HepG2 (cell line): ENCODE results near the gene ZNF578. TPM values are rescaled to one million over a fixed set of nuclear protein-coding genes. Genes with fewer than 3 reads are reported as not detected.

Experiments used
- CHD2 ChIP-seq: IDR thresholded peaks from 2 replicates; pipeline ENCODE4 v1.6.1; 2011; ENCODE audit warnings: low read depth, low read length, improper control_type of control experiment
- CHD4 ChIP-seq: fragments of 200-600 bp; sonication (generic); IDR thresholded peaks from 2 replicates; pipeline ENCODE4 v1.7.0; 2017; ENCODE audit warnings: mild to moderate bottlenecking, low read length, borderline replicate concordance
- ELF4 ChIP-seq: sonication (generic); formaldehyde crosslinking; IDR thresholded peaks from 2 replicates; pipeline ENCODE4 v1.5.0; 2020; ENCODE audit warnings: missing genetic modification reagents, mild to moderate bottlenecking, moderate library complexity, borderline replicate concordance
- GABPB1 ChIP-seq: IDR thresholded peaks from 2 replicates; pipeline ENCODE4 v1.6.1; 2016; ENCODE audit warnings: mild to moderate bottlenecking, missing genetic modification reagents, moderate library complexity, missing compliant biosample characterization
- GLI4 ChIP-seq: sonication (generic); formaldehyde crosslinking; IDR thresholded peaks from 2 replicates; pipeline ENCODE4 v1.5.1; 2020; ENCODE audit warnings: missing genetic modification reagents, mild to moderate bottlenecking, moderate library complexity, borderline replicate concordance
- HOMEZ ChIP-seq: IDR thresholded peaks from 2 replicates; pipeline ENCODE4 v1.6.1; 2016; ENCODE audit warnings: low read depth
- IKZF4 ChIP-seq: sonication (generic); formaldehyde crosslinking; IDR thresholded peaks from 2 replicates; pipeline ENCODE4 v1.5.1; 2020; ENCODE audit warnings: borderline replicate concordance, mild to moderate bottlenecking, low read depth, missing genetic modification reagents; ENCODE audit errors: not compliant biosample characterization
- KDM1A ChIP-seq: IDR thresholded peaks from 2 replicates; pipeline ENCODE4 v1.6.1; 2016; ENCODE audit warnings: missing compliant biosample characterization
- MTA1 ChIP-seq: sonication (generic); formaldehyde crosslinking; IDR thresholded peaks from 2 replicates; pipeline ENCODE4 v1.4.0; 2020; ENCODE audit warnings: missing genetic modification reagents, mild to moderate bottlenecking, borderline replicate concordance
- NFKB2 ChIP-seq: sonication (generic); formaldehyde crosslinking; IDR thresholded peaks from 2 replicates; pipeline ENCODE4 v1.4.0; 2020; ENCODE audit warnings: missing genetic modification reagents, borderline replicate concordance
- NR2C2 ChIP-seq: sonication (generic); formaldehyde crosslinking; IDR thresholded peaks from 2 replicates; pipeline ENCODE4 v1.4.0; 2020; ENCODE audit warnings: missing genetic modification reagents, mild to moderate bottlenecking, moderate library complexity, borderline replicate concordance
- ONECUT2 ChIP-seq: sonication (generic); formaldehyde crosslinking; IDR thresholded peaks from 2 replicates; pipeline ENCODE4 v1.4.0; 2020; ENCODE audit warnings: missing genetic modification reagents
- PAXIP1 ChIP-seq: sonication (generic); formaldehyde crosslinking; conservative IDR thresholded peaks from 2 replicates; pipeline ENCODE4 v1.4.0; 2020; ENCODE audit warnings: mild to moderate bottlenecking, missing genetic modification reagents, moderate library complexity
- SP5 ChIP-seq: IDR thresholded peaks from 2 replicates; pipeline ENCODE4 v1.6.1; 2016; ENCODE audit warnings: low read depth, borderline replicate concordance
- ZMAT3 ChIP-seq: sonication (generic); formaldehyde crosslinking; conservative IDR thresholded peaks from 2 replicates; pipeline ENCODE4 v1.7.0; 2021; ENCODE audit warnings: missing genetic modification reagents
- ZNF30 ChIP-seq: sonication (generic); formaldehyde crosslinking; IDR thresholded peaks from 2 replicates; pipeline ENCODE4 v1.5.0; 2020; ENCODE audit warnings: mild to moderate bottlenecking, missing genetic modification reagents
- ZNF557 ChIP-seq: sonication (generic); formaldehyde crosslinking; IDR thresholded peaks from 2 replicates; pipeline ENCODE4 v1.4.0; 2020; ENCODE audit warnings: missing genetic modification reagents
- ZNF883 ChIP-seq: sonication (generic); formaldehyde crosslinking; IDR thresholded peaks from 2 replicates; pipeline ENCODE4 v1.5.1; 2020; ENCODE audit warnings: mild to moderate bottlenecking, missing genetic modification reagents; ENCODE audit errors: not compliant biosample characterization
- polyA plus RNA-seq, 8 experiments: library from polyadenylated mRNA; depleted of rRNA in 3 of 8; stranded (reverse) in 7 of 8; unstranded in 1 of 8; fragments of >200 nt; fragmentation: Illumina TruSeq in 4 of 8; extraction: Trizol in 4 of 8; gene quantifications; 2 replicates each; pipeline versions ENCODE4 v1.2.1 to v1.2.3, GENCODE V29; 2011 to 2016; ENCODE audit warnings: low read depth in 4 of 8, missing spikeins in 1 of 8, mixed read lengths in 1 of 8; ENCODE audit not compliant: insufficient read depth in 1 of 8
- total RNA-seq, 5 experiments: library from RNA; depleted of rRNA; stranded (reverse); fragments of >200 nt; fragmentation: Illumina TruSeq; extraction: Trizol; gene quantifications; 2 replicates each; pipeline ENCODE4 v1.2.3, GENCODE V29; 2016; ENCODE audit warnings: low read depth in 1 of 5
- TF ChIP-seq, protein P1 (sequence below): sonication (generic); formaldehyde crosslinking; IDR thresholded peaks from 2 replicates; pipeline ENCODE4 v1.4.0; 2020; ENCODE audit warnings: missing genetic modification reagents
- TF ChIP-seq, protein P2 (sequence below): sonication (generic); formaldehyde crosslinking; IDR thresholded peaks from 2 replicates; pipeline ENCODE4 v1.5.0; 2020; ENCODE audit warnings: mild to moderate bottlenecking, missing genetic modification reagents, moderate library complexity
- TF ChIP-seq, protein P3 (sequence below): IDR thresholded peaks from 2 replicates; pipeline ENCODE4 v1.6.1; 2016; ENCODE audit warnings: low read depth, borderline replicate concordance

ZNF578 gene
- total and polyA plus RNA-seq, 2 of the 13 experiments (the other 11 are each of a cell fraction or from before 2014, with no cell fraction given) = not detected

- TF ChIP-seq GLI4 (CRISPR knock-in tag) (peak; percentile 36; the same call in 1 of the 2 replicates), ELF4 (CRISPR knock-in tag) (no peak), SP5 (CRISPR knock-in tag) (0 out of 2 replicates have a peak, but pooled peaks have one; percentile 25), GABPB1 (CRISPR knock-in tag) (peak; percentile 89), ZNF30 (CRISPR knock-in tag) (no peak), IKZF4 (CRISPR knock-in tag) (no peak), KDM1A (CRISPR knock-in tag) (no peak), ONECUT2 (no peak), NR2C2 (CRISPR knock-in tag) (peak; percentile 94), ZNF557 (no peak), CHD4 (no peak), ZNF883 (CRISPR knock-in tag) (no peak), MTA1 (CRISPR knock-in tag) (no peak), CHD2 (no peak), ZMAT3 (CRISPR knock-in tag) (peak; percentile 64; the same call in 1 of the 2 replicates), PAXIP1 (peak; percentile 11; the same call in 1 of the 2 replicates), NFKB2 (no peak; the same call in 1 of the 2 replicates), HOMEZ (no peak)
- TF ChIP-seq, protein P1, sequence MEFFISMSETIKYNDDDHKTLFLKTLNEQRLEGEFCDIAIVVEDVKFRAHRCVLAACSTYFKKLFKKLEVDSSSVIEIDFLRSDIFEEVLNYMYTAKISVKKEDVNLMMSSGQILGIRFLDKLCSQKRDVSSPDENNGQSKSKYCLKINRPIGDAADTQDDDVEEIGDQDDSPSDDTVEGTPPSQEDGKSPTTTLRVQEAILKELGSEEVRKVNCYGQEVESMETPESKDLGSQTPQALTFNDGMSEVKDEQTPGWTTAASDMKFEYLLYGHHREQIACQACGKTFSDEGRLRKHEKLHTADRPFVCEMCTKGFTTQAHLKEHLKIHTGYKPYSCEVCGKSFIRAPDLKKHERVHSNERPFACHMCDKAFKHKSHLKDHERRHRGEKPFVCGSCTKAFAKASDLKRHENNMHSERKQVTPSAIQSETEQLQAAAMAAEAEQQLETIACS = no peak
- TF ChIP-seq, protein P2, sequence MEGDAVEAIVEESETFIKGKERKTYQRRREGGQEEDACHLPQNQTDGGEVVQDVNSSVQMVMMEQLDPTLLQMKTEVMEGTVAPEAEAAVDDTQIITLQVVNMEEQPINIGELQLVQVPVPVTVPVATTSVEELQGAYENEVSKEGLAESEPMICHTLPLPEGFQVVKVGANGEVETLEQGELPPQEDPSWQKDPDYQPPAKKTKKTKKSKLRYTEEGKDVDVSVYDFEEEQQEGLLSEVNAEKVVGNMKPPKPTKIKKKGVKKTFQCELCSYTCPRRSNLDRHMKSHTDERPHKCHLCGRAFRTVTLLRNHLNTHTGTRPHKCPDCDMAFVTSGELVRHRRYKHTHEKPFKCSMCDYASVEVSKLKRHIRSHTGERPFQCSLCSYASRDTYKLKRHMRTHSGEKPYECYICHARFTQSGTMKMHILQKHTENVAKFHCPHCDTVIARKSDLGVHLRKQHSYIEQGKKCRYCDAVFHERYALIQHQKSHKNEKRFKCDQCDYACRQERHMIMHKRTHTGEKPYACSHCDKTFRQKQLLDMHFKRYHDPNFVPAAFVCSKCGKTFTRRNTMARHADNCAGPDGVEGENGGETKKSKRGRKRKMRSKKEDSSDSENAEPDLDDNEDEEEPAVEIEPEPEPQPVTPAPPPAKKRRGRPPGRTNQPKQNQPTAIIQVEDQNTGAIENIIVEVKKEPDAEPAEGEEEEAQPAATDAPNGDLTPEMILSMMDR = peak; percentile 60
- TF ChIP-seq, protein P3, sequence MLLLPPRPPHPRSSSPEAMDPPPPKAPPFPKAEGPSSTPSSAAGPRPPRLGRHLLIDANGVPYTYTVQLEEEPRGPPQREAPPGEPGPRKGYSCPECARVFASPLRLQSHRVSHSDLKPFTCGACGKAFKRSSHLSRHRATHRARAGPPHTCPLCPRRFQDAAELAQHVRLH (CRISPR knock-in tag) = no peak
Measured at GRCh38 chr19:52527134-52527955, 74.0 kb downstream of the ZNF578 start, which contains the start of gene ZNF808 (continued).
